ENCODE data around the gene ARHGAP8. TPM values are rescaled to one million over a fixed set of nuclear protein-coding genes. Genes with fewer than 3 reads are reported as not detected.

ARHGAP8 gene
- total RNA-seq, 1 donor from 2014 or later: 2.8 TPM

DNA sequence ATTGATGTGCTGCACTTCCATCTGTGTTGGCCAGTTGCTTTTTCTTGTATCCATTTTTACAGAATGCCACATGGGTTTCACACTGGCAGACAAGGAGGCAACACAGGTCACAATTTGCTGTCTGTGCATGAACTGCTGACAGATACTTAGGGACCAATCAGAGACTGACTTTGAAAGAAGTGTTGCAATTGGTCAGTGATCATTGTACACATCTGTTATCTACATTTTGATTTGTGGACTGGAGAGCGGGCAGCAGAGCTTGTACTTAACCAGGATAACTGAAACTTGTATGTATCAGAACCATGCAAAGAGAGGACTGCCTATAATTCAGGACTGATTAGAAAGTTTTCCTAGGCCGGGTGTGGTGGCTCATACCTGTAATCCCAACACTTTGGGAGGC is 28.6 kb upstream of the ARHGAP8 start:
- H3K27me3 ChIP-seq (ENCODE audit: insufficient read depth, low read length): no peaks in the 10 kb centered on the region
- H3K27me3 Mint-ChIP-seq (ENCODE audit: low read depth, unreplicated experiment): no peaks in the 10 kb centered on the region
- no peaks in the 10 kb centered on the region for H3K4me1 ChIP-seq (ENCODE audit: insufficient read depth, low read length)
- no peak overlapping the region for H3K4me3 ChIP-seq (ENCODE audit: insufficient read depth, low read depth, low read length)
- H3K4me1 Mint-ChIP-seq (ENCODE audit: low read depth, unreplicated experiment): peaks cover 4% of the 10 kb centered on the region
- H3K4me2 ChIP-seq (ENCODE audit: low read length): no peak overlapping the region
- DNase-seq (ENCODE audit: low read depth): no peak
- no peaks in the 10 kb centered on the region for H3K9me3 ChIP-seq (ENCODE audit: insufficient read depth, low read depth, low read length)
- no peak overlapping the region for H2AFZ ChIP-seq (ENCODE audit: low read depth, low read length)
- H3K9ac ChIP-seq (ENCODE audit: low read length): no peak overlapping the region
- TF ChIP-seq EZH2 (IDR thresholded peaks at IDR 0.05; ENCODE audit: insufficient read depth, low read length): no peak
- TF ChIP-seq, protein P1, sequence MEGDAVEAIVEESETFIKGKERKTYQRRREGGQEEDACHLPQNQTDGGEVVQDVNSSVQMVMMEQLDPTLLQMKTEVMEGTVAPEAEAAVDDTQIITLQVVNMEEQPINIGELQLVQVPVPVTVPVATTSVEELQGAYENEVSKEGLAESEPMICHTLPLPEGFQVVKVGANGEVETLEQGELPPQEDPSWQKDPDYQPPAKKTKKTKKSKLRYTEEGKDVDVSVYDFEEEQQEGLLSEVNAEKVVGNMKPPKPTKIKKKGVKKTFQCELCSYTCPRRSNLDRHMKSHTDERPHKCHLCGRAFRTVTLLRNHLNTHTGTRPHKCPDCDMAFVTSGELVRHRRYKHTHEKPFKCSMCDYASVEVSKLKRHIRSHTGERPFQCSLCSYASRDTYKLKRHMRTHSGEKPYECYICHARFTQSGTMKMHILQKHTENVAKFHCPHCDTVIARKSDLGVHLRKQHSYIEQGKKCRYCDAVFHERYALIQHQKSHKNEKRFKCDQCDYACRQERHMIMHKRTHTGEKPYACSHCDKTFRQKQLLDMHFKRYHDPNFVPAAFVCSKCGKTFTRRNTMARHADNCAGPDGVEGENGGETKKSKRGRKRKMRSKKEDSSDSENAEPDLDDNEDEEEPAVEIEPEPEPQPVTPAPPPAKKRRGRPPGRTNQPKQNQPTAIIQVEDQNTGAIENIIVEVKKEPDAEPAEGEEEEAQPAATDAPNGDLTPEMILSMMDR (IDR thresholded peaks at IDR 0.05; ENCODE audit: insufficient read depth, low read depth, low read length): no peak
- H3K36me3 Mint-ChIP-seq (ENCODE audit: low read depth, unreplicated experiment): peaks cover 13% of the 10 kb centered on the region
- no peaks in the 10 kb centered on the region for H3K36me3 ChIP-seq (ENCODE audit: insufficient read depth, low read length)
- H3K4me3 Mint-ChIP-seq (ENCODE audit: unreplicated experiment): no peak overlapping the region
- H4K20me1 ChIP-seq (ENCODE audit: insufficient read depth, low read length): peaks cover 19% of the 10 kb centered on the region
- no peaks in the 10 kb centered on the region for H3K9me3 Mint-ChIP-seq (ENCODE audit: unreplicated experiment)
- no peaks in the 10 kb centered on the region for H3K79me2 ChIP-seq (ENCODE audit: insufficient read depth, low read length)
- no peak overlapping the region for H3K27ac ChIP-seq (ENCODE audit: low read depth, low read length)
- H3K27ac Mint-ChIP-seq (ENCODE audit: unreplicated experiment): no peak overlapping the region
- no peak for FAIRE-seq

DNA sequence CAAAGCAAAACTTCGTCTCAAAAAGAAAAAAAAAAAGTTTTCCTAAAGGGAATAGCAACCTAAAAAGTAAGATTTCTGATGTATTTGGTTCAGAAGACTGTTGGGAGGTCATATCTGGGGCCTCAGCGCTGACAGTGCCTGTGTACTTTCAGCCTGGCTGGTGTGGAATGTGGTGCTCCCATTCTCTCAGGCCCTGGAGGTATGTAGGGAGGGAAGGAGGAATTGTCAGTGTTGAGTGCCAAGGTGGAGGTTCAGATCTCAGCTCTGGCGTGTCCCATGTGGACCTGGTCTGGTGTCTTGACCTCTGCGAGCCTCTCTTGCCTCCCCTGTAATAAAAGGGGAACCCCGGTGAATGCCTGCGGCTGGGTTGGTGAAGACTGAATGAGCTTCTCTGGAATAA is 28.0 kb upstream of the ARHGAP8 start:
- Histone ChIP-seq H3K9me3 (ENCODE audit: insufficient read depth, low read depth, low read length) (no peaks in the 10 kb centered on the region), H3K4me2 (ENCODE audit: low read length) (no peak overlapping the region), H3K36me3 (ENCODE audit: insufficient read depth, low read length) (no peaks in the 10 kb centered on the region), H3K9ac (ENCODE audit: low read length) (no peak overlapping the region), H3K4me1 (ENCODE audit: insufficient read depth, low read length) (peaks cover 5% of the 10 kb centered on the region), H2AFZ (ENCODE audit: low read depth, low read length) (no peak overlapping the region), H3K27me3 (ENCODE audit: insufficient read depth, low read length) (no peaks in the 10 kb centered on the region), H3K27ac (ENCODE audit: low read depth, low read length) (no peak overlapping the region), H3K4me3 (ENCODE audit: insufficient read depth, low read depth, low read length) (no peak overlapping the region), H4K20me1 (ENCODE audit: insufficient read depth, low read length) (peaks cover 18% of the 10 kb centered on the region), H3K79me2 (ENCODE audit: insufficient read depth, low read length) (no peaks in the 10 kb centered on the region)
- Mint-ChIP-seq H3K4me1 (ENCODE audit: low read depth, unreplicated experiment) (peaks cover 4% of the 10 kb centered on the region), H3K27ac (ENCODE audit: unreplicated experiment) (peak overlapping the region; percentile 47), H3K9me3 (ENCODE audit: unreplicated experiment) (no peaks in the 10 kb centered on the region), H3K27me3 (ENCODE audit: low read depth, unreplicated experiment) (no peaks in the 10 kb centered on the region), H3K4me3 (ENCODE audit: unreplicated experiment) (no peak overlapping the region), H3K36me3 (ENCODE audit: low read depth, unreplicated experiment) (peaks cover 13% of the 10 kb centered on the region)
- no peak for DNase-seq (ENCODE audit: low read depth)
- no peak for TF ChIP-seq EZH2 (IDR thresholded peaks at IDR 0.05; ENCODE audit: insufficient read depth, low read length)
- TF ChIP-seq, protein P1 (IDR thresholded peaks at IDR 0.05; ENCODE audit: insufficient read depth, low read depth, low read length): no peak
- no peak for FAIRE-seq

DNA sequence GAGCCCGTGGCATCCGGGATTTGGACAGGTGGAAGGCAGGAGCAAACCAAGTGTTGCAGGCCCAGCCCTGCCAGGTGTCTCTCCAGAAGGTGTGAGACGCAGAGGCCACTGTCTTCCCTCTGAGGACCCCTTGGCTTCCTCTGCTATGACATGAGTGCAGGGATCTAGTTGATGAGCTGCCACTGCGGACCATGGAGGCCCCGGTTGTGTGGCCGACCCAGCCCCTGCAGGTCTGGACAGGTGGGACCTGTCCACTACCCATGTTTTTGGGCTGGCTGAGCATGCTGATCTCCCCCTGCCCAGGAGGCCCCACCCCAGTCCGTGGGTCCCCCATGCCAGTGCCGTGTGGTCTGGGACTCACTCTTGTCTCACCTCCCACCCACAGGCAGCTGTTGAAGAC is 27.5 kb upstream of the ARHGAP8 start:
- no peaks in the 10 kb centered on the region for H3K36me3 ChIP-seq (ENCODE audit: insufficient read depth, low read length)
- H3K9me3 Mint-ChIP-seq (ENCODE audit: unreplicated experiment): no peaks in the 10 kb centered on the region

More for the DNA sequence above, 27.5 kb upstream of the ARHGAP8 start:
- Histone ChIP-seq H3K27ac (ENCODE audit: low read depth, low read length) (no peak overlapping the region), H3K9me3 (ENCODE audit: insufficient read depth, low read depth, low read length) (no peaks in the 10 kb centered on the region), H2AFZ (ENCODE audit: low read depth, low read length) (no peak overlapping the region), H3K27me3 (ENCODE audit: insufficient read depth, low read length) (no peaks in the 10 kb centered on the region), H4K20me1 (ENCODE audit: insufficient read depth, low read length) (peaks cover 14% of the 10 kb centered on the region), H3K4me2 (ENCODE audit: low read length) (no peak overlapping the region), H3K4me3 (ENCODE audit: insufficient read depth, low read depth, low read length) (no peak overlapping the region), H3K79me2 (ENCODE audit: insufficient read depth, low read length) (no peaks in the 10 kb centered on the region), H3K4me1 (ENCODE audit: insufficient read depth, low read length) (peaks cover 9% of the 10 kb centered on the region), H3K9ac (ENCODE audit: low read length) (no peak overlapping the region)
- TF ChIP-seq, protein P1 (IDR thresholded peaks at IDR 0.05; ENCODE audit: insufficient read depth, low read depth, low read length): no peak
- TF ChIP-seq EZH2 (IDR thresholded peaks at IDR 0.05; ENCODE audit: insufficient read depth, low read length): no peak
- Mint-ChIP-seq H3K27me3 (ENCODE audit: low read depth, unreplicated experiment) (no peaks in the 10 kb centered on the region), H3K27ac (ENCODE audit: unreplicated experiment) (no peak overlapping the region), H3K36me3 (ENCODE audit: low read depth, unreplicated experiment) (peaks cover 13% of the 10 kb centered on the region), H3K4me3 (ENCODE audit: unreplicated experiment) (no peak overlapping the region), H3K4me1 (ENCODE audit: low read depth, unreplicated experiment) (peaks cover 4% of the 10 kb centered on the region)
- no peak for FAIRE-seq
- no peak for DNase-seq (ENCODE audit: low read depth)
